Renal cortical epithelial cell (primary cell): ENCODE results near the gene RACK1. TPM values are rescaled to one million over a fixed set of nuclear protein-coding genes. Genes with fewer than 3 reads are reported as not detected.
"Not testable (repeated sequence)": the region's sequence is repeated elsewhere in the genome, so short reads cannot be mapped to it uniquely, and the experiment has no call there.

Experiments
- DNase-seq: peaks from one replicate; pipeline ENCODE4 v3.0.0-alpha.2; 2011; ENCODE audit warnings: low read depth
- total RNA-seq: library from RNA; depleted of rRNA; stranded (reverse); fragments of >200 nt; gene quantifications from 2 replicates; pipeline ENCODE4 v1.2.3, GENCODE V29; 2014

RACK1 gene
- total RNA-seq = 2,704 and 4,405 TPM in 2 replicates

DNA sequence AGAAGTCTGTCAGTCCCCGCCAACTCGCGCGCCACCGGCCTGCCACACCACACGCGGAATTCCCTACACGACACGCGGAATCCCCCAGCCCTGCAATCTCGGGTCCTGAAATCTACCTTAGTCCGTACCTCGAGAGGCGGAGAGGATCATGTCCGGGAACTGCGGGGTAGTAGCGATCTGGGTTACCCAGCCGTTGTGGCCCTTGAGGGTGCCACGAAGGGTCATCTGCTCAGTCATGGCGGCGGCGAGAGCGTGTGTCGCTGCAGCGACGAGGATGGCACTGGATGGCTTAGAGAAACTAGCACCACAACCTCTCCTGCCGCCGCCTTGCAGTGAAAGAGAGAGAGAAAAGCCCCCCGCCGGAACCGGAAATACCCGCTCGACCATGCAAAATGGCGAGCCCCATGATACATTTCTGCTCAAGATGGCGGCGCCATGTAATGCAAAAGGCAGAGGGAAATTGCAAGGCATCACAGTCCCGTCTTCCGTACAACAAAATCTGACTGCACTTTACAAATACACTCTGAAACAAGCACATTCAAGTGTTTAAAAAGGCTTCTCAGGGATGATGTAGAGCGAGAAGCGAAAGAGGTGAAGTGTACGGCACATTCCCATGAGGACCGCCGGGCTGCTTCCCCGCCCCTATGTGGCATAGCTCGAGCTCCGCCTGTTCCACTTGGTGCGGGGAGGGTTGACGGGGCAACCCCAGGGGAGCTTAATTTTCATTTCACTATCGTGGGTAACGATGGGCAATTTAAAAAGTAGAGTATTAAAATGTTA, at the start of gene RACK1:
Gene RACK1, minus strand, starts transcription at position 343 of the 780 bp plus-strand sequence. Its CDS starts 106 bp downstream, at position 237.
- DNase-seq = peak; percentile 77

DNA sequence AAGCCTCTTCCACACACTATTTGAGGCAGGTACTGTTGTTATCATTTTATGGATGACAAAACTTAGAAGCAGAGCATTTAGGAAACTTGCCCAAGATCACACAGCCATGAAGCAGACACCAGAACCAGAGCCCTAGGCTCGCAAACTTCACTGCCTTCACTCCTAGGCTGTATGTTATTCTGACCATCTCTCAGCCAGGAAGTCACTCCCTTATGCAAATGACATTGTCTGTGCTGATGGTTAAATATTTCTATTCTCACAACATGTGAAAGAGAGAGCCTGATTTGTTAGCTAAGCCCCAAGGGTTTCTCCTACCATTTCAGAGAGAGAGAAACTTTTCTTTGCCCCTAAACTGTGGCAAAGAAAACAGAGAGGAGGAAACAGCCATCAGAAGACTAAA, 43.6 kb upstream of the RACK1 start:
- not testable (repeated sequence) for DNase-seq

DNA sequence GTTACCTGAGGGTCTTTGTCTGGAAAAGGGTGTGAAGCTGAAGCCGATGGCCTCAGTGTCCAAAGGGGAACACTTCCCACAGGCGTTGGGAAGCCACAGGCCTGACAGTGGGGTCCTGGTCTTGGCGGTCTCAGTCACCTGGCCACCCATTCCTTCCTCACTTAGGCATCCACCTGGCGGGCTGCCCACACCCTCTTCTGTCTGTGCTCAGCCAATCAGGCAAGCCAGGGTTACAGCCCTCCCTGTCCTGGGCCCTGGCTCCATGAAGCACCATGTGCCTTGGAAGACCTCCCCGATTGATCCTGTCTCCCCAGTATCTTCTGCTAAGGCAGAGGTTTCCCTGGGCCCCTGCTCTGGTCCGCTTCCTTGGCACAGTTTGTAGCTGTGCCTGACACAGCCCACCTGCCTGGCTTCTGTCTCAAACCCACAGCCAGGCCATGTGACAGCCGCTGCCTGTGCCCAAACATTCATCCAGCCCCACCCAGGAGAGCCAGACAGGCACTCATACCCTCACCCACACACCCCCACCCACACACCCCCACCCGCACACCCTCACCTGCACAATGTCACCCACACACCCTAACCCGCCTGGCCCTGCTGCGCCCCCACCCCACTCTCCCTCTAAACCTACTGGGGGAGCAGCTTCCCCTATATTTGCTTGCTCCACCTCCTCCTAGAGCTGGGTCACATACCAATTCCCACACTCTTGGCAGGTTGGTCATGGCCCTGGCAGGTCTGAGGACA, 42.4 kb upstream of the RACK1 start:
- DNase-seq = not testable (repeated sequence)

DNA sequence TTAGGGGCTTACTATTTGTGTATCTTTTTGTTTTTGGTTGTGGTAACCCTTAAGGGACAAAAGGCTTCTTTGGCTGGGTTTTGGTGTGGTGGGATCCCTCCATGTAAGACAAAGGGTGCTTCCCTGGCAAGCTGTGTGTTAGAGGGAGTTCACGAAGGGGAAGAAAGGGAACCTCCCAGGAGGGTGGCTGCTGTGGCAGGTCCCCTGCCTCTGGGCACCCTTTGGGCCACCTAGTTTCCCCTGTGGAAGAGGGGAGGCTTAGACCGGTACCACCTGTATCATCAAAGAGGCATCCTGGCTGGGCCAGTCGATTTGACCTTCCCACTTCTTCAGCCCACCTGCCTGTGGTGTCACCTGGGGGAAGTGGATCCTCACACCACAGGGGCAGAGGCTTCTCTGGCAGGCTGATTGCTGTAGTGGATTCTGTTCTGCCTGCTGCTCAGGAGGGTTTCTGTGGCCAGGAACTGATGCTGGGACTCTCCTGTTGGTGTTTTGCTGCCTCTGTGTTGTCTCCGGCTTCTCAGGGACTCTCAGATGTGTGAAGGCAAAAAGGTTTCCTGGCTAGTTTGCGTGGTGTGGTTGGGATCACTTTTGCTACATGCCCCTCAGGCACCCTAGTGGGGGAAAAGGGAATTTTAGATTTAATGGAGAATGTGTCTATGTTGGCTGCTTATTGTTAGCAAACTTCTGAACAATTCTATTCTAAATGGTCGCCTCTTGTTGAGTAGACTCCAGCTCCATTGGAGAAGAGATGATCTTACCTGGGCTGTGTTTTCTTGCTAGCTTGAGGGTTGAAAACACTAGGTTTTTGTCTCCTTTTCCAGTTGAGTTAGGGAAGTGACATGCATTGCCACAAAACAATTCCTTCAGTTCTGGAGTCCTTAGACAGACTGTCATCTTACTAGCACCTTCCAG, 40.4 kb upstream of the RACK1 start:
- not testable (repeated sequence) for DNase-seq

DNA sequence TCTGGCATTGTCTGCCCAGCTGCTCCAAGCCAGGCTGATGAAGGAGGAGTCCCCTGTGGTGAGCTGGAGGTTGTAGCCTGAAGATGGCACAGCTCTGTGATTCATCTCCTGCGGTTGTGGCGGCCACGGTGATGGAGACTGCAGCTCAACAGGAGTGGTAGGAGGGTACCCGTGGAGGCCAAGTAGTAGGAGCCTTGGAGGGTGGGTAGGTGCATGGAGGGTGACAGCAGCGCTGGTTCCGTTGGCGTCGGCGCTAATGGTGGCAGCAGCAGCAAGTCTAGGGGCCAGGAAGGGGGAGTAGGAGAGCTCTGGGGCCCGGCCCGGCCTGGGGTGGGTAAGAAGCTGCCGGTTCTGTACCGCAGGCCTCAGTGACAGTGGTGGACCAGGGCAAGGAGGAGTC, 39.6 kb upstream of the RACK1 start:
- no peak for DNase-seq

DNA sequence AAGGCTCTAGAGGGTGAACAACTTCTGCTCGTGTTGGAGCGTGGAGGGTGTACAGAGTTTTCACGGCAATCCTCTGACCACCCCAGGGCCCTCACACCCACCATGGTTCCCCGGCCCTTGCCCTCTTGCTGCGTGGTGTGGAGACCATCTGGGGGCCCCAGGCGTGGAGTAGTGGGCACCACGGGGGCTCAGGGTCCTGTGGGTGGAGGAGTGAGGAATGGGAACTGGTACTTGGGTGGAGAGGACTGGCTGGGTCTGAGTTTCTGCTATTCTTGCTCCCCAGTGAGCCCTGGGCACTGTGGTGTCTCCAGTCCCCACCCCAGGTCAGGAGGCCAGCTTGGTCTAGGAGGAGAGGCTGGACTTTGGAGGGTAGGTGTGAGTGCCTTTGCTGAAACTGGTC, 39.2 kb upstream of the RACK1 start:
- DNase-seq = no peak

DNA sequence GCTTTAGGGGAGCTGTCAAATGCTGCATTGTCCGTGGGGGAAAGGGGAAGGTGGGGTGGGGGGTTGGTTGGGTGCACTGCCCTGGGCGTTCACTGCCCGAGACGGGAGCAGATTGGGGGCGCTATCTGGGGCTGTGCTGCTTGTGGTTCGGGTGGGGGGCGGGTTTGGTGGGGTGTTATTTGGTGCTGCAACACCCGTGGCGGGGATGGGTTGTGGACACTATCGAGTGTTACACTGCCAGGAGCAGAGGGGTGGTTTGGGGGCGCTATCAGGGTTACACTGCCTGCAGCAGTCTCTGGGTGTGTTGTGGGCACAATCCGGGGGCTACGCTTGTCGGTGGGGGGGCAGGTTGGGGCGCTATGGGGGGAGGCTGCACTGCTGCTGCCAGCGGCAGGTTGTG, 38.7 kb upstream of the RACK1 start:
- not testable (repeated sequence) for DNase-seq

DNA sequence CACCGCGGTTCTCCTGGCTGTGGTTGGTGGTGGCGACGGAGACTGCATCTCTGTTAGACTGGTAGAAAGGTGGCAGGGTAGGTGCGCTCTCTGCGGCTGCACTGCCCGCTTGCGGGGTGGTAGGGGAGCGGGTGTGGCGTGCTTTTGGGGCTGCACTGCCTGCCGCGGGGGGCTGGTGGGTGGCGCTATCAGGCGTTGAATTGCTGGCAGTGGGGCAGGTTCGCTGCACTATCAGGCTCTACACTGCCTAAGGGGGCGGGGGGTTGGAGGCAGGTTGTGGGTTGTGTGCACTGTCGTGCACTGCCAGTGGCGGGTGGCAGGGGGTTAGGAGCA, 38.2 kb upstream of the RACK1 start:
- no peak for DNase-seq

DNA sequence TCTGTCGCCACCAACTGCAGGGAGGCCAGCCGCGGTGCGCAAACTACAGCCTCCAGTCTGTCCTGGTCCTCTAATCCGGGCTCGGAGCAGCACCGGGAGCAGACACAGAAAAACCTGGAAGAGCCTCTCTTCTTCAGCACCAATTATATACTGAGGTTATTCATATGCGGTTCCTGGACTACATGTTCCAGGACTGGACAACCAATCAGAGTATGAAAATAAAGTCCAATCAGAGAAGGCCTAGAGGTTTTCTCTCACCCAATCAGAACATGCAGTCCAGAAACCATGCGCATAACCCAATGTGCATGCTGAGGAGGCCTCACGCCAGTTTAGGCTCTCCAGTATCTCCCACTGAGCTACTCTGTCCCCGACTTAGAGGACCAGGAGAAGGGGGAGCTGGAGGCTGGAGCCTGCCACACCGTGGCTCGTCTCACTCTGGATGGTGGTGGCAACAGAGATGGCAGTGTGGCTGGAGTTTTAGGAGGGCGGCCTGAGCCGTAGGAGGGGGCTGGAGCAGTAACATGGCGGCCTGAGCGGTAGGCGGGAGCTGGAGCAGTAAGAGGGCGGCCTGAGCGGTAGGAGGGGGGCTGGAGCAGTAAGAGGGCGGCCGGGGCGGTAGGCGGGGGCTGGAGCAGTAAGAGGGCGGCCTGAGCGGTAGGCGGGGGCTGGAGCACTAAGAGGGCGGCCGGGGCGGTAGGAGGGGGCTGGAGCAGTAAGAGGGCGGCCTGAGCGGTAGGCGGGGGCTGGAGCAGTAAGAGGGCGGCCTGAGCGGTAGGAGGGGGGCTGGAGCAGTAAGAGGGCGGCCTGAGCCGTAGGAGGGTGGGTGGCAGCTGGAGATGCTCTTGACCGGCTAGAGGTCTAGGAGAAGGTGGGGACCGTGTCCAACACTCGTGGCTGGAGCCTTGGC, 37.6 kb upstream of the RACK1 start:
- no peak for DNase-seq

GRCh38 chr5:181280251-181280762, 36.6 kb upstream of the RACK1 start:
- no peak for DNase-seq

DNA sequence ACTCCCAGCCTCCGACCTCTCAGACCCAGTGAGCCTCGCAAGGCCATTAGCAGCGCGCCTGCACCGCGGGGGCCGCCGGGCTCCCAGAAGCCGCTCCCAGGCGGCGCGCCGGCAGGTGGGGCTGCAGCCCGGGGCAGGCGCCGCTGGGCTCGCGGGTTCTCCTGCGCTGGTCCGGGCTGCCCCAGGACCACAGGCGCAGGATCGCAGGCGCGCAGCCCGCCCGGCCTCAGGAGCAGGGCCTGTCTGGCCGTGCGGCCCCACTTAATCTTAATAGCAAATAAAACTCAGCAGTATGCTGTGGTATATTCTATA, 29.7 kb upstream of the RACK1 start:
- not testable (repeated sequence) for DNase-seq

- no peak for DNase-seq
These were observed 27.4 kb upstream of the RACK1 start for GRCh38 chr5:181271081-181271480.

- not testable (repeated sequence) for DNase-seq
These were observed 24.2 kb upstream of the RACK1 start for GRCh38 chr5:181267907-181268306.

- DNase-seq = not testable (repeated sequence)
These were observed 23.7 kb upstream of the RACK1 start for GRCh38 chr5:181267291-181267904.

DNA sequence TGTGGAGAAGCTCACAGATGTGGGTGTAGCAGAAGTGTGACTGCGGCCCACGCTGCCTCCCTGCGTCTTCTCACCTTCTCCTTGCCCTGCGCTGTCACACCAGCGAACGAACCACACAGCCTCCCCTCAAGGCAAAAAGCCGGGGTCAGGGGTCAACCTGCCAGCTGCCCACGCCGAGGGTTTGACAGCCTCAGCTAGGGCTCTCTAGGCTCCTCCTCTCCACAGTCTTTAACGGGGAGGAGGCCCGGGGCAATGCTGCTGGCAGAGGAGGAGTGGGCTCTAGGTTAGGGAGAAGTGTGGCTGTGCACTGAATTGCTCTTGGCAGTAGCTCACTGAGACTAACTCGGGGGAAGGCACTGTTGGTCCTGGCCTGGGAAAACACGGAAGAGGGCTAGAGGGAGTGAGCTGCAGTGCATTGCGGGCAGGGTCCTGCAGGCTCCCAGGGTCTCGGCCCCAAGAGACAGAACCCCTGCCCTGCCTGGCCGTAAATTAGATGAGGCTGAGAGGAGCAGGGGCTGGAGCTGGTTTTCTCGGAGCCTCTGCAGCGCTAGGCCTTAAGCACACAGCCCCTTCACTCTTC, 21.5 kb upstream of the RACK1 start:
- no peak for DNase-seq

GRCh38 chr5:181263633-181264032, 19.9 kb upstream of the RACK1 start:
- no peak for DNase-seq

GRCh38 chr5:181261320-181262049, 17.8 kb upstream of the RACK1 start:
- no peak for DNase-seq

- DNase-seq = peak; percentile 74
These were observed 17.1 kb upstream of the RACK1 start, which contains the start of gene TRIM52 for GRCh38 chr5:181260720-181261319. TRIM52 (minus strand) TSS chr5:181261143; CDS start chr5:181260813, 330 bp downstream.
